ENCODE measurements around the gene GPR161.

The GPR161 gene

DNA sequence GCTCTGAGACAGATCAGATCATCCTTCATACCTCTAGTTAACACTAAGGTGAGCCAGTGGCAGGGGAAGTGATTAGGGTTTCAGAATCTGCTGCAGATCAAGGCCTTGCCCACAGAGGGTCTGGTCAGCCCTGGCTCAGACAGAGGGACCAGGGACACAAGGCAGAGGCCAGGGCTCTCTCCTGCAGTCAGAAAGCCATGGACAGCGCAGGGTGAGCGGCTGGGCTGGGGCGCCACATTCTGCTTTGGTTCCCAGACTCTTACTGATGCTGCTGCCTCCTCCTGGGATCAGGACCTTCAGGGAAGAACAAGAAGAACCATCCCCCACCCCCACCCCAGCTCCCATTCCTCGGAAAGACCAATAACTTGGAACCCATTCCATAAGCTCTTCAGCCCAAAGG lies 43.1 kb downstream of the GPR161 start:
- H3K36me3 ChIP-seq (ENCODE audit: control insufficient read depth, insufficient read depth, low read length), result 0 out of 2 replicates have a peak, but pooled peaks cover 14% of the 10 kb centered on the region
- no peaks in the 10 kb centered on the region for H3K27me3 ChIP-seq (ENCODE audit: control insufficient read depth, insufficient read depth, low read length)
- no peak overlapping the region for H3K4me3 ChIP-seq (ENCODE audit: low read depth, low read length)
- H3K9ac ChIP-seq (ENCODE audit: low read length), result no peak overlapping the region
- H3K9me3 ChIP-seq (ENCODE audit: control insufficient read depth, insufficient read depth, low read depth, low read length), result no peaks in the 10 kb centered on the region
- no peak overlapping the region for H3K27ac ChIP-seq (ENCODE audit: low read depth, low read length)
- peaks cover 12% of the 10 kb centered on the region; the same call in 1 of the 2 replicates for H3K4me1 ChIP-seq (ENCODE audit: control insufficient read depth, insufficient read depth, low read length)

DNA sequence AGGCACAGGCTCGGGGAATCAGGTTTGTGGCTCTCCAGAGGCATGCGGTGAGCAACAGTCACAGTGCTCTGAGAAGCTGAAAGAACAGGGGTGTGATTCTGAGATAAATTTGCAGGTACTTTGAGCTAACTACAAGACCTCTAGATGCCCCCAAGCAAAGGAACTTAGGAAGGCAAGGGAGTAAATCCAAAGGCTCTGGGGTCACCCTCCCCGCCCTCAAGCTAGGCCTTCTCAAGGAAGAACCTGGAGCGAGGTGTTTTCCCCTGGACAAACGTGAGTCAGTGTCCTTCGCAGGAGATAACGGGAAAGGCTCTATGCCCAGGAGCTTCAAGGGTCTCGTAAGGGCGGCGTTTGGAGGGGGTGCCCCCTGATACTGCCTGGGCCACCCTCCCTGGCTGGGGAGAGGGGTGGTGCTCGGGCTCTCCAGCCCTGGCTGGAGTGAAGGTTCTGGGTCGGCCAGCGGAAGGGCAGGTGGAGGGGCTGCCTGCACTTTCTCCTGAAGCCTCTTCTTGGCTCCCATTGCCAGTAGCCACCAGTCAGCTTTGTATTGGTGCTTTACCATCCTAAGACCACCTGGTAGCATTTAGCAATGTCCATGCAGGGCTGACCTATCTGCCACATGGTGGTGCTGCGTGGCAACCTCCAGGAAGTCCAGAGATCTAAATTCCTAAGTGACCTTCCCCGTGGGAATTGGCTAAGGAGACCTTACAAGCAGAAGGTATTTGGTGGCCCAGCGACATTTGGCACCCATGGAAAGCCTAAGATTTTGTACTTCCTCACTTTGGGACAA lies 44.0 kb downstream of the GPR161 start:
- 0 out of 2 replicates have a peak, but pooled peaks cover 10% of the 10 kb centered on the region for H3K36me3 ChIP-seq (ENCODE audit: control insufficient read depth, insufficient read depth, low read length)
- H3K4me3 ChIP-seq (ENCODE audit: low read depth, low read length), result no peak overlapping the region
- H3K27me3 ChIP-seq (ENCODE audit: control insufficient read depth, insufficient read depth, low read length), result no peaks in the 10 kb centered on the region
- H3K9me3 ChIP-seq (ENCODE audit: control insufficient read depth, insufficient read depth, low read depth, low read length), result no peaks in the 10 kb centered on the region
- H3K9ac ChIP-seq (ENCODE audit: low read length), result no peak overlapping the region
- H3K4me1 ChIP-seq (ENCODE audit: control insufficient read depth, insufficient read depth, low read length), result peaks cover 12% of the 10 kb centered on the region; the same call in 1 of the 2 replicates
- no peak overlapping the region for H3K27ac ChIP-seq (ENCODE audit: low read depth, low read length)

DNA sequence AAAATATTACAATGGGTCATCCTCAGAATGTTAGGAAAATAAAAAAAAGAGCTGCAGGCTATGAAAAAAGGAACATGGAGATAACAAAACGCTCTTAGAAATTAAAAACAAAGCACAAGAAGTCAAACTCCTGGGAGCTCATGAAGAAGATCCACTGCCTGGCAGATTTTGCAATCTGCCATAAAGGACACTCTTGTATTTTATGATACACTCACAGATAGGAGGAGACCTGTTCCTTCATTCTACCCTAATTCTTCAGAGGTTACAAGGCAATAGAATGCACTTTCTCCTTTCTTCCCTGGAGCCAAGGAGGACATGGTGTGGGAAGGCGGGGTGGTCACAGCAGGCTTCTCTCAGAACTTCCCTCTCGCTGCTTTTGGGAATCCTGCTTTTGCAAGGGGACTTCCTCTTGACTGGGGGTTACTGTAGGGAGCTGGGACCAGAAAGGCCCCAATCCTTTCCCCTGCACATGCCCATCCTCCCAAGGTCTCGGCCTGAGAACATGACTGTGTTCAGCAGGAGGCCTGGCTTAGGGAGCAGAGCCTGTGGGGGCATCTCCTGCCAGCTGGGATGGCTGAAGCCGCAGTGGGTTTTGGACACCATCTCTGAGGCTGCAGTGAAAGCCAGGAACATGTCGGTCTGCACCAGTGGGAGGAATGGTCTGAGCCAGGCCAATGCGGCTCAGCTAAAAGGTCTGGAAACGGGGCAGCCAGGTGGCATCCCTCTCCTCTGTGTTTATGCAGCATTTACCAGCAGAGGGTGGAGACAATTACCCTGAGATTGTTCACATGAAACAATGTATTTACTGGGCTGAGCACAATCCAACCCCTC lies 44.8 kb downstream of the GPR161 start:
- peaks cover 12% of the 10 kb centered on the region; the same call in 1 of the 2 replicates for H3K36me3 ChIP-seq (ENCODE audit: control insufficient read depth, insufficient read depth, low read length)
- no peak overlapping the region for H3K9ac ChIP-seq (ENCODE audit: low read length)
- peaks cover 12% of the 10 kb centered on the region; the same call in 1 of the 2 replicates for H3K4me1 ChIP-seq (ENCODE audit: control insufficient read depth, insufficient read depth, low read length)
- H3K9me3 ChIP-seq (ENCODE audit: control insufficient read depth, insufficient read depth, low read depth, low read length), result no peaks in the 10 kb centered on the region
- H3K27me3 ChIP-seq (ENCODE audit: control insufficient read depth, insufficient read depth, low read length), result no peaks in the 10 kb centered on the region
- H3K27ac ChIP-seq (ENCODE audit: low read depth, low read length), result no peak overlapping the region
- no peak overlapping the region for H3K4me3 ChIP-seq (ENCODE audit: low read depth, low read length)

DNA sequence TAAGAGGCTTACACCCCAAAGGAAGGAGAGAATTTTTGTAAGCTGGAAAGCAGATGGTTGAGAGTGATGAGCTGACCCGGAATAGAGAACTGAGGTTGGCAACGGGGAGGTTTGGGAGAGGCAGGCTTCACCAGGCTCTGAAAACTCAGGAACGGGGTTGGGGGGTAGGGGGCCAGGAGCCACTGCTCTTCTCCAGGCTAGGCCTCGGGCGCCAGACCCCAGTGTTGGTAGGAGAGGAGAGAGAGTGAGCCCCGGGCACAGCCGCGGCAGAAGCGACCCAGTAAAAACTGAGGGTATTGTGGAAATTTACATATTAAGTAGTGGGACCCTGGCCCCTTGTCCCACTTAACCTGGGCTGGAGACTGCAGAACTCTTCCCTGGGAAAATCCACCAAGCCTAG lies 45.7 kb downstream of the GPR161 start:
- no peaks in the 10 kb centered on the region for H3K27me3 ChIP-seq (ENCODE audit: control insufficient read depth, insufficient read depth, low read length)
- H3K9me3 ChIP-seq (ENCODE audit: control insufficient read depth, insufficient read depth, low read depth, low read length), result no peaks in the 10 kb centered on the region
- H3K36me3 ChIP-seq (ENCODE audit: control insufficient read depth, insufficient read depth, low read length), result peaks cover 5% of the 10 kb centered on the region; the same call in 1 of the 2 replicates
- H3K4me3 ChIP-seq (ENCODE audit: low read depth, low read length), result no peak overlapping the region
- no peak overlapping the region for H3K9ac ChIP-seq (ENCODE audit: low read length)
- no peak overlapping the region for H3K27ac ChIP-seq (ENCODE audit: low read depth, low read length)
- peaks cover 12% of the 10 kb centered on the region; the same call in 1 of the 2 replicates for H3K4me1 ChIP-seq (ENCODE audit: control insufficient read depth, insufficient read depth, low read length)

DNA sequence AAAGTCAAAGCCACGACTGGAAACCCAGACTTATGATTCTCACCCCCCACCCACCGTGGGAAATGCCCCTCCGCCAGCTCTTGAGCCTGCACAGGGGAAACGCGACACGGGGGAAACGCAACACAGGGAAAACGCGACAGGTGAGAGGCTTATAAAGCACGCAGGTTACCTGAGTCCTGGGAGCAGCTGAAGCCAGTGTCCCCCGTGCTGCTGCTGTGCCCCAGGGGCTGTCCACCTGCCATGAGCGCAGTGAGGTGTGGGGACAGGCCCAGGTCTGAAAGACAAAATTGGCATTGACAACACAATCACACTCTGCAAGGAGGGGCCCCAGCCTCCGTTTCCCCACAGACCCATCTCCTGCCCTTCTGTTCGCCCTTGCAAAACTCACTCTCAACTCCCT lies 46.3 kb downstream of the GPR161 start:
- Histone ChIP-seq H3K27ac (ENCODE audit: low read depth, low read length) (no peak overlapping the region), H3K27me3 (ENCODE audit: control insufficient read depth, insufficient read depth, low read length) (no peaks in the 10 kb centered on the region), H3K9me3 (ENCODE audit: control insufficient read depth, insufficient read depth, low read depth, low read length) (no peaks in the 10 kb centered on the region), H3K9ac (ENCODE audit: low read length) (no peak overlapping the region), H3K4me3 (ENCODE audit: low read depth, low read length) (no peak overlapping the region), H3K36me3 (ENCODE audit: control insufficient read depth, insufficient read depth, low read length) (peaks cover 4% of the 10 kb centered on the region; the same call in 1 of the 2 replicates), H3K4me1 (ENCODE audit: control insufficient read depth, insufficient read depth, low read length) (peaks cover 12% of the 10 kb centered on the region; the same call in 1 of the 2 replicates)

DNA sequence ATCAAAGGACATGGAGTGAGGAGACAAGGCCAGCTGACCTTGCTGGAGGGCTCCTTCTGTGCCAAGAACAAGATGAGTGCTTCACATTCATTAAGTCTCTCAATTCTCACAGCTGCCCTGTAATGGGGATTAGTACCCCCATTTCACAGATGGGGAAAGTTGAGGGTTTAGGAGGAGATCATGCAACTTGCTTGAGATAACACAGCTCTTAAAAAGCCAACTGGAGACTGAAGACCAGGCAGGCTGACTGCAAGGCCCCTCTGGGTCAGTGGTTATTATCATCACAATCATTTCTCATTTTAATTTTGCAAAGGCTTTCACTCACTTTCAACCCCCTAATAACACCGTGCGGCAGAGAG lies 46.8 kb downstream of the GPR161 start:
- no peak overlapping the region for H3K9ac ChIP-seq (ENCODE audit: low read length)
- H3K4me1 ChIP-seq (ENCODE audit: control insufficient read depth, insufficient read depth, low read length), result peaks cover 12% of the 10 kb centered on the region; the same call in 1 of the 2 replicates
- H3K36me3 ChIP-seq (ENCODE audit: control insufficient read depth, insufficient read depth, low read length), result peaks cover 4% of the 10 kb centered on the region; the same call in 1 of the 2 replicates
- no peak overlapping the region for H3K27ac ChIP-seq (ENCODE audit: low read depth, low read length)
- H3K9me3 ChIP-seq (ENCODE audit: control insufficient read depth, insufficient read depth, low read depth, low read length), result no peaks in the 10 kb centered on the region
- no peak overlapping the region for H3K4me3 ChIP-seq (ENCODE audit: low read depth, low read length)
- H3K27me3 ChIP-seq (ENCODE audit: control insufficient read depth, insufficient read depth, low read length), result no peaks in the 10 kb centered on the region

DNA sequence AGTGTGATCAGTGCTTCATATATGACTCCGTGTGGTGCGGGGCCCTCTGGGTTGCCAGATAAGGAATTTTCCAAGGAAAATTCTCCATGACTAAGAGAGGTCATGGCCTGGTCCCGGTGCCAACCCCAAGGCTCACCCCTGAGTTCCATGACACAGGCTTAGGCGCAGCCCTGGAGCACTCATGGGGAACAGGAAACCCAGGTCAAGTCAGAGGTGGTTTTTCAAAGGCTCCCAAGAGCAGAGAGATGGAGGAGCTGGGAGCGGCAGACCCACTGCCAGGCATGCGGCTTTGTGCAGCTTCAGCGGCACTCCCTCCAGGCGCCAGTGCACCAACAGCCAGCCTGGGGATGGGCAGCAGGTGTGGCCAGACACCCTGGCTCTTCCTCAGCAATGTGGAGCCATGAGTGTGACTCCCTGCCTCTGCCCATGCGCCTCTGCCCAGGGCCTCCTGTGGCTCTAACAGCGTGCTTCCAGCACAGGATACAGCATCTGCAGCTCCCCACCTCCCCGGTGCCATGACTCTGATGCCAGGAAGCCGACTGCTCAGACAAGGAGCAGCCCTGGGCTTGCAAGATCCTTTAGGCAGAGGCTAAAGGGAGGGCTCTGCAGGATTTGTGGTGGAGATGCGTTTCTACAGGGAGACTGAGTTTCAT lies 47.3 kb downstream of the GPR161 start:
- Histone ChIP-seq H3K9ac (ENCODE audit: low read length) (no peak overlapping the region), H3K27me3 (ENCODE audit: control insufficient read depth, insufficient read depth, low read length) (no peaks in the 10 kb centered on the region), H3K9me3 (ENCODE audit: control insufficient read depth, insufficient read depth, low read depth, low read length) (no peaks in the 10 kb centered on the region), H3K4me3 (ENCODE audit: low read depth, low read length) (no peak overlapping the region), H3K36me3 (ENCODE audit: control insufficient read depth, insufficient read depth, low read length) (peaks cover 4% of the 10 kb centered on the region; the same call in 1 of the 2 replicates), H3K4me1 (ENCODE audit: control insufficient read depth, insufficient read depth, low read length) (peaks cover 12% of the 10 kb centered on the region; the same call in 1 of the 2 replicates), H3K27ac (ENCODE audit: low read depth, low read length) (no peak overlapping the region)

DNA sequence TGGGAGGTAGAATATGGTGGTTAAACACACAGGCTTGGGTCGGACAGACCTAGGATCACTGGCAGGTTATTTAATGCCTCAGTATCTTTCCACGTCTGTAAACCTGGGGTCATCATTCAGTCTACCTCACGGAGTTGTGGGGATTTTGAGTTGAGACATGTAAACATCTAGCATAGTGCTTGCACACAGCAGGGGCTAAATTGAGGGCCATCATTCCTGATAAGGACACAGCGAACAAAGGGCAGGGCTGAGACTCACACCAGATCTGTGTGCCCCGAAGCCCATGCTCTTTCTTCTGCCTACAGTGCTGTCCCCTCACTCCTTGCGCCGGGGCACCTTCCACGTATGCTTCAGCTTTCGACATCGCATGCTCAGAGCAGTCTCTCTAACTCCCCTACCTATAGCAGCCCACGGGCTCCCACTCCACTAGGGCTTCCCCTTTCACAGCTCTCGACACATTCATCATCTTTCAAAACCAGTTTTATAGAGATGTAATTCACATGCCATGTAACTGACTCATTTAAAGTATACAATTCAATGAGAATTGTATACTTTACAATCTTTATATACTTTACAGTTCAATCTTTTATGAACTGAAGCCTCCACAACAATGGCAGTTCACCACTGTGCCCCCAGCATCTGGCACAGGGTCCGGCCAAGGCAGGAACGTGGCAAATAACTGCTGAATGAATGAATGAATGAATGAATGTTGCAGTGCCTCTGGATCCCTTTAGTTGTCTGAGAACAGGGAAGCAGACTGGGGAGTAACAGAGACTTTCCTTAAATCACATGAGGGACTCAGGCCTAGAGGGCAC lies 48.0 kb downstream of the GPR161 start:
- Histone ChIP-seq H3K4me1 (ENCODE audit: control insufficient read depth, insufficient read depth, low read length) (peaks cover 12% of the 10 kb centered on the region; the same call in 1 of the 2 replicates), H3K27me3 (ENCODE audit: control insufficient read depth, insufficient read depth, low read length) (no peaks in the 10 kb centered on the region), H3K36me3 (ENCODE audit: control insufficient read depth, insufficient read depth, low read length) (peaks cover 9% of the 10 kb centered on the region; the same call in 1 of the 2 replicates), H3K4me3 (ENCODE audit: low read depth, low read length) (no peak overlapping the region), H3K27ac (ENCODE audit: low read depth, low read length) (no peak overlapping the region), H3K9ac (ENCODE audit: low read length) (no peak overlapping the region), H3K9me3 (ENCODE audit: control insufficient read depth, insufficient read depth, low read depth, low read length) (no peaks in the 10 kb centered on the region)

DNA sequence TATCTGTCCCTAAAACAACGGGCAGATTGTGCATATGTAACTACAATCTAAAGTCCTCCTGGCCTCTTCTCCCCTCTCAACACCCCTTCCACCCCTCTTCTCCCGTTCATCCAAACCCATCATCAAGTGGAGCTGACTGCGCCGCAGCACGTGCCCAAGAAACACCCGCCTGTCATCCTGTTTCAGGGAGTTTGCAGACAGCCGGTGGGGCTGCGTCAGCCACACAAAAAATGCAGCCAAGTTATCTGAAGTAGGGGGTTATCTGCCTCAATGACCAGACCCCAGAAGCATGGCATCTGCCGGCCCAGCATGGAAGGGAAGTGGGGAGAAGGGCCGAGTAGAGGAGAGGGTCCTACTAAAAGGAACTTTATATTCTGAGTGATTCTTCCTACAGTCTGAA lies 49.0 kb downstream of the GPR161 start:
- no peak overlapping the region for H3K4me3 ChIP-seq (ENCODE audit: low read depth, low read length)
- peaks cover 10% of the 10 kb centered on the region; the same call in 1 of the 2 replicates for H3K4me1 ChIP-seq (ENCODE audit: control insufficient read depth, insufficient read depth, low read length)
- no peaks in the 10 kb centered on the region for H3K27me3 ChIP-seq (ENCODE audit: control insufficient read depth, insufficient read depth, low read length)
- no peaks in the 10 kb centered on the region for H3K9me3 ChIP-seq (ENCODE audit: control insufficient read depth, insufficient read depth, low read depth, low read length)
- no peak overlapping the region for H3K9ac ChIP-seq (ENCODE audit: low read length)
- H3K36me3 ChIP-seq (ENCODE audit: control insufficient read depth, insufficient read depth, low read length), result peaks cover 9% of the 10 kb centered on the region; the same call in 1 of the 2 replicates
- H3K27ac ChIP-seq (ENCODE audit: low read depth, low read length), result no peak overlapping the region

DNA sequence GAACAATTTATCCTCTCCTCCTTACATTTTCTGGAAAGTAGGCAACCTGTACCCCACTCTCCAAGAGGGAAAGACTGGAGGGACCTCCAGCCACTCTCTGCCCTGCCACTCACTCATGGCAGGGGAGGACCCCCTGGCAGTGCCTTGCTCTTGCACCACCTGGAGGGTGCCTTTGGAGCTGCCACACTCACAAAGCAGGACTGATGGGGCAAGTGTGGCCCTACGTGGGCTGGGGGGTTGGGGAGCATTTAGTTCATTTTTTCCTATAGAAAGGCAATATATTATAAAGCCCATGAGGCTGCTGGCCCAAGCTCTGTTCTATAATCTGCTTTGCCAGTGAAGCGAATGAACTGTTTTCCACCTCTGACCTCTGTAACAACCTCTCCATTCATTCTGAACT lies 50.3 kb downstream of the GPR161 start:
- Histone ChIP-seq H3K27me3 (ENCODE audit: control insufficient read depth, insufficient read depth, low read length) (no peaks in the 10 kb centered on the region), H3K4me1 (ENCODE audit: control insufficient read depth, insufficient read depth, low read length) (peaks cover 4% of the 10 kb centered on the region; the same call in 1 of the 2 replicates), H3K36me3 (ENCODE audit: control insufficient read depth, insufficient read depth, low read length) (peaks cover 9% of the 10 kb centered on the region; the same call in 1 of the 2 replicates), H3K27ac (ENCODE audit: low read depth, low read length) (no peak overlapping the region), H3K9ac (ENCODE audit: low read length) (no peak overlapping the region), H3K9me3 (ENCODE audit: control insufficient read depth, insufficient read depth, low read depth, low read length) (no peaks in the 10 kb centered on the region), H3K4me3 (ENCODE audit: low read depth, low read length) (no peak overlapping the region)
